ENCODE results near the gene SMG9. TPM values are rescaled to one million over a fixed set of nuclear protein-coding genes. Genes with fewer than 3 reads are reported as not detected.

The SMG9 gene
- total RNA-seq, 1 donor from 2014 or later: 6.4 TPM

- peak; percentile 55 for DNase-seq
Measured at GRCh38 chr19:43755256-43755801, 567 bp upstream of the SMG9 start.

DNA sequence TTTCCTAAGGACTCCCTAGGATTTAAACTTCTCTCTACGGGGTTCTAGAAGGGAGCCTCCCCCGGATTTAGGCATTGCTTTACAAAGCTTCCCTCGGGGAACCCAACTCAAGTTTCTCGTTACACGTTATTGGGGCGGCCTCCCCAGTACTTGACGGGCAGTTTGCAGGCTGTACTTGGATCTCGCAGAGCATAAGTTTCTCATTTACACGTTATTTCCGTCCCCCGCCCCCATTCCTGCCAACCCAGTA lies 584 bp downstream of the SMG9 start:
- no peak for DNase-seq

- no peak for DNase-seq
Measured at GRCh38 chr19:43752287-43752875, 2.4 kb downstream of the SMG9 start.

DNA sequence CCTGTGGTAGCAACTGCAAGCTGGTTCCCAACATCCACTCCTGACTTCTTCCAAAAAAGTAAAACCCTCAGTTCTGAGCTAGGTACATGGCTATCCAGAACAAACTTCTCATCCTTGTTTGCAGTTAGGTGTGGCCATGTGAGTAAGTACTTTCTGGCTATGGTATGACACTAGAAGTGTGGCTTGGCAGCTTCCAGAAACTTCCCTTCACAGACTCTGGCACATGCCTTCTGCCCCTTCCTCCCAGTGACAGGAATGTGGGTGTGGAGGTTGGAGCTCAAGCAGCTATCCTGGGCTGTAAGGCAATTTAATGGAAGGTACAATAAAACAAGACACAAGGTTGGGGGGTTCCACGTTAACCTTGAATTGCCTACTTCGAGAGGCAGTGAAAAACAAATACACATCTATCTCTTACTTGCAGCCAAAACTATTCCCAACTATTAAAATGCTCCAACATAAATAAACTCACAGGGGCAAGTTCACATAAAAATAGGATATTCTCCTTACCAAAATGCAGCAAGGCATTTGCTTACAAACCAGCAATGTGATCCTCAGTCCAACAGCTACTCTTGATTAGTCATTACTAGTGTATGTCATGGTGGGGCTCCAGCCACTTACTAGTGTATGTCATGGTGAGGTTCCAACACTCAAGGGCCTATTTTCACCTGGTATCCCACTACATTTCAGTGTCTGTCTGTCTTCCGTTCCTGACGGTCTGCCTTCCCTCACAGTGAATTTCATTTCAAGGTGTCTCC lies 3.1 kb downstream of the SMG9 start:
- DNase-seq: no peak

DNA sequence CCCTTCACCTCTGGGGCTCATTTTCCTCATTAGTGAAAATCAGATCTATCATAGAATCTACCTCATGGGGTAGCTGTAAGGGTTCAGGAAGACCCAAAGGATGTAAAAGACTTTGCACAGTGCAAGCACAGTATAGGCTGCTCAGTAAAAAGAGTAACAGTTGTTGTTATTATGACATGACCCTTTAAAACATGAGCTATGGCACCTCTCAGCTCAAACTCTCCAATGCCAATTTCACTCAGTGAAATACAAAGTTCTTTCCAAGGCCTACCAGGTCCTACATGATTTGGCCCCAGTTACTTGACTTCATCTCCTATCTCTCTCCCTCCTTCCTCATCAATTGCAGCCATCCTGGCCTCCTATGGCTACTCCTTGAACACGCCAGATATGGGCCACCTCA lies 4.9 kb downstream of the SMG9 start:
- DNase-seq: no peak

DNA sequence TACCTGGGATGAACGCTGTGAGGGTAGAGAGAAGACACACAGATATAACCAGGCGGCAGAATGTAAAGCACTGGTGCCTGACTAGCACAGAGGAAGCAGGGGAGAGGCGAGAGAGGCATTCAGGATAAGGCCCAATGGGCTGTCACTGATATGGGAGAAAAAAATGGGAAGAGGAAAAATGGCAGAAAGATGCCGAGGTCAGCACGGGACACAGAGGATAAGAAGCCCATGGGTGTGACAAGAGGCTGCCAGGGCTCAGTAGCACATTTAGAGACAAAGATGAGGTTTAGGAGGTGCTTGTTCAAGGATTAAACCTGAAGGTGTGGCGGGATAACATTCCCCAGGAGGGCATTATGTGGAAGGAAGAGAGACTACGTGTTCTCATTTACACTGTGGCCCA lies 5.6 kb downstream of the SMG9 start:
- DNase-seq: no peak

- no peak for DNase-seq
Measured at GRCh38 chr19:43748685-43749084, 6.1 kb downstream of the SMG9 start.

- no peak for DNase-seq
Measured at GRCh38 chr19:43748205-43748594, 6.6 kb downstream of the SMG9 start.

GRCh38 chr19:43747557-43748204 lies 7.1 kb downstream of the SMG9 start:
- no peak for DNase-seq

GRCh38 chr19:43743059-43743458 lies 11.7 kb downstream of the SMG9 start:
- no peak for DNase-seq

DNA sequence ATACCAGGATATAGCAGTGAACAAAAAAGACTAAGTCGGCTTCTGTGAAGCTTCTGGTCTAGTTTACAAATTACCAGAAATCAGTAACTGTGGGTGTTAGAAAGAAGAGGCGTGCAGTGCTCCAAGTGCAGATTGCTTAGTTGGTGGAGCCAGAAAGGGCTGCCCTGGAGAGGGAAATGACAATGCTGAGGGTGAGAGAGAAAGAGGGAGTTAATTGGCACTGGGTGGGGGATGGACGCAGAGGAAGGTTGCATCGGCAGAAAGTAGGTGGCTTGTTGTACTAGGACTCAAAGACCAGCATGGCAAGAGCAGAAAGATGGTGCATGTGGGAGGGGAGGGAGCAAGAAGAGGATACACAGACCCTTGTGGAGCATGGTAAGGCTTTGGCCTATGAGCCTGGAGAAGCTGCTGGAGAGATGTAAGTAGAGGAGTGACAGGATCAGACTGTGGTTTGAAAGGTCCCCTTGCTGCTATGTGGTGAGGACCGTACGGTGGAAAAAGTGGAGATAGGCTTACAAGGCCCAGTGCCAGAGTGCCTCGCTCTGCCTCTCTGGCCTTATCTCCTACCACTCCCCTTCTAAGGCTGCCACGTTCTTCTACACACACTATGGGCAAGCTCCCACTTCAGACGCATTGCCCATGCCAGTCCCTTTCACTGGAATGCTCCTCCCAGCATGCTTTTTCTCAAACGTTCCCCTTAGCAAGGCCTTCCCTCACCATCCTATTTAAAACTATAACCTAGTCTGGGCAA lies 13.5 kb downstream of the SMG9 start:
- DNase-seq: no peak

GRCh38 chr19:43739439-43740235 lies 15.1 kb downstream of the SMG9 start:
- DNase-seq: no peak

DNA sequence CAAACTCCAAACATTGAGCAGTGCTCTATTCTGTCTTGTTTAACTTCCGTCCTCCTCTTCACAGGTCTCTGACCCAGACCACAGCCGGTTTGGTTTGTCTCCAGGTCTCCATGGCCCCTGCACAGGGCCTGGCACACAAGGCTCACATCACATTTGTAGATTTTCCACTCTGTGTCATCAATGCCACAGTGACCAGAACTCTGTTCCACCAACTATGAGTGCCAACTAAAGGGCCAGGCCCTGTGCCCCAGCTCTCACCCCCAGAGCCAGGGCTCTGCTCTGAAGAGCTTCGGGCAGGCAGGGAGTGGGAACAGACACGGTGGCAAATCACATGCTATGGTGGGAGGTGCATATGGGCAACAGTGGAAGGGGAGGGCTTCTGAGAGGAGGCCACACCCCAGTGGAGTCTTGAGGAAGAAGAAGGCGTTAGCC lies 16.0 kb downstream of the SMG9 start:
- no peak for DNase-seq

GRCh38 chr19:43735957-43736356 lies 18.8 kb downstream of the SMG9 start:
- DNase-seq: no peak

GRCh38 chr19:43735013-43735412 lies 19.7 kb downstream of the SMG9 start:
- DNase-seq: no peak

- DNase-seq: no peak
Measured at GRCh38 chr19:43731846-43732245, 22.9 kb downstream of the SMG9 start.

GRCh38 chr19:43731346-43731745 lies 23.4 kb downstream of the SMG9 start:
- no peak for DNase-seq

DNA sequence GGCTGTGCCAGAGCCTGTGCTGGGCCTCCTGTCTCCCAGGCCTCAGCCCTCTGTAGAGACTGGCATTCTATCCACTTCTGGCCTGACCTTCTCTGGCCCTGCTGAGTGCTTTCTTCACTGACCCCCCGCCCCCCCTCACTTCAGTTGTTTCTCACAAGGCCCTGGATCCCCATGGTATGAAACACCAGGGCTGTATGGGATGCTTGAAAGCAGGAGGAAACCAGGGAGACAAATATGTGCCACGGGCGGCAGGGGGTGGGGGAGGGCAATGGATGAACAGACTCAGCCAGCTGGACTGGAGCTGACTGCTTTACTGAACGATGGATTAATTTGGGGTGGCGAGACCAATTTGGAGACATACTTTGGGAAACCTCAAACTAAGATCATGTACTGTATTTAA lies 24.8 kb downstream of the SMG9 start:
- DNase-seq: no peak

DNA sequence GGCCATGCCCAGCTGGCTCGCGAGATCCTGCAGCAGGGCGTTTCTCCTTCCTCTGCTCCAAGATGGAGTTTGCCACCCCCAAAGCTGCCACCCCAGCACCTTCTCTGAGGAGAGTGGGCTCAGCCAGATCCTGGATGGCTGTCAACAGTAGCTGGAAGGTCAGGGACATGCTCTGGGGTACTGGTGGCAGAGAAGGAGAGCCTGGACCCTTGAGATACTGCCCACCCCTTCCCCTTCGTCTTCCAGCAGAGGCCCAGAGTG lies 27.2 kb downstream of the SMG9 start:
- DNase-seq: no peak

DNA sequence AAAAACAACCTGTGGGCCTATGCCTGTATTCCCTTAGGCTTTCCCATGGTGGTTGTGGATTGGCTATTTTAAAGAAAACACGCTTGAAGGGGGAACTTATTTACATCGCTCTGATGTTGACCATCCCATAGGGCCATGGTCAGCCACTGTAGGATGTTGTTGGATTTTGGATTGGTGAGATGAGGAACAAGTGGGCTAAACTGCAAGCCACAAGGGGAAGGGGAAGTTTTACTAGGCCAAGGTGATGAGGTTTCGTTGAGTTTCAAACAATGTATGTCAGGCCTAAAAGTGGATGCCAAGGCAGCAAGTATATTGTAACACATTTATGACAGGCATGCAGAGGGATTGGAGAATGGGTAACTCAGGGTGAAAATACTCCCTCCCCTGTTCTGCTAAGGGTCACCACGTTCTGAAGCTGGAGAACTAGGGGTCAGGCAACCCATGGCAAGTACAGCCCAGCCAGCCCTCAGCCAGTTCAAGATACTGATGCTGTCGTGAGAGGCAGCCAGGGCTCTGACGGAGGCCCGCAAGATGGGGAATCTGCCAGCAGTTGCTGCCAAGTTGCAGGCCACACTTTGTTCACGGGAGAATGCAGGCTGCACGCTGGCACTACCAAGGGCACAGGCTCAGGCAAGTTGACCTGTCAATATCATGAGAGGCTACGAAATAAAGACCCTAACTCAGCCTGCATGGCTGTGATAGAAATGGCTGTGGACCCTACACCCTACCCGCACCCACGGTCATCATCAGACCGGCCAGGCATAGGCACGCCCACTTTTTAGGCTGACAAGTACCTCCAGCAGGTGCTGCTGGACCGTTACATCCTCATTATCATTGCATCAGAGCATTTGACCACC lies 27.8 kb downstream of the SMG9 start:
- no peak for DNase-seq

- DNase-seq: no peak
Measured at GRCh38 chr19:43725468-43725867, 29.3 kb downstream of the SMG9 start.

GRCh38 chr19:43724896-43725295 lies 29.9 kb downstream of the SMG9 start:
- DNase-seq: no peak
